ENCODE results near the gene DENND1B. TPM values are rescaled to one million over a fixed set of nuclear protein-coding genes. Genes with fewer than 3 reads are reported as not detected.

The DENND1B gene
- polyA plus RNA-seq, 1 of the 3 experiments (the other 2 are of a cell fraction), result 1.4 TPM

DNA sequence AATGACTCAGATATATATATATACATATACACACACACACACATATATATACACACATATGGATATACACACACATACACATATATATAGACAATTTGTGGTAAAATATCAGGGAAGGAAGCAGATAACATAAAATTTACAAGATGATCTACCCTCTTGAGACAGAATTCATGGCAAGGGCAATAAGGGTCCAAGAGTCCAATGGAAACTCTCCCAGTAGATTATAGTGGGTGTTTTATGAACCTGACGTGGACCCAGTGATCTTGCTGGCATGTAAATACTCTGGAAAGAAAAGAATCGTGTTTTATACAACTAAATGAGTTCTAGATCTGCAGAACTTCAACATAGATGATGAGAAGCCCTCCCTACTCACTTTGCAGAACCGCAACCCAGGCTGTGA is 49.3 kb downstream of the DENND1B start:
- H3K79me2 ChIP-seq (ENCODE audit: insufficient read depth), result no peaks in the 10 kb centered on the region
- no peak overlapping the region for H3K9ac ChIP-seq
- CTCF ChIA-PET, result no interaction called here
- no peak overlapping the region for H3K4me3 ChIP-seq (ENCODE audit: low read depth in 2 of 2, low read length in 1 of 2)
- H3K9me2 ChIP-seq, result no peaks in the 10 kb centered on the region
- no peaks in the 10 kb centered on the region for H3K27me3 ChIP-seq (ENCODE audit: insufficient read depth)
- H3K36me3 ChIP-seq (replicated peaks in 1 of 2; ENCODE audit: control insufficient read depth in 1 of 2, insufficient read depth in 2 of 2, low read length in 1 of 2), result peaks cover 0 to 27% of the 10 kb centered on the region in 2 experiments
- peaks cover 8% of the 10 kb centered on the region; the same call in 1 of the 2 replicates for H3K9me3 ChIP-seq
- no peaks in the 10 kb centered on the region for H3K4me1 ChIP-seq (ENCODE audit: control insufficient read depth in 1 of 2, insufficient read depth in 2 of 2, low read depth in 1 of 2, low read length in 1 of 2)
- no peak for DNase-seq
- H3K27ac ChIP-seq (ENCODE audit: low read depth in 2 of 2, low read length in 1 of 2), result no peak overlapping the region
- 42% methylated on average over 3 of the region's 3 CpGs for WGBS (ENCODE audit: low lambda C conversion rate)
- POLR2A ChIA-PET, result no interaction called here
- H3F3A ChIP-seq (replicated peaks; ENCODE audit: insufficient read depth), result no peaks in the 10 kb centered on the region
- no peak overlapping the region for H2AFZ ChIP-seq (ENCODE audit: low read depth)
- no peak overlapping the region for H3K4me2 ChIP-seq
- TF ChIP-seq SMC3 (IDR thresholded peaks at IDR 0.05; ENCODE audit: low read depth, low read length) (no peak), YY1 (IDR thresholded peaks at IDR 0.05; ENCODE audit: low read depth) (no peak), GATA2 (CRISPR knock-in tag; IDR thresholded peaks at IDR 0.05) (no peak), RFX5 (IDR thresholded peaks at IDR 0.05; ENCODE audit: low read length) (no peak), RXRA (IDR thresholded peaks at IDR 0.05; ENCODE audit: borderline replicate concordance, low read depth) (no peak), EP300 (IDR thresholded peaks at IDR 0.05; ENCODE audit: borderline replicate concordance in 1 of 2, low read depth in 1 of 2, low read length in 1 of 2) (no peak), FOSL2 (IDR thresholded peaks at IDR 0.05; ENCODE audit: borderline replicate concordance, low read depth) (no peak), JUND (IDR thresholded peaks at IDR 0.05) (no peak)
- TF ChIP-seq, protein P1, sequence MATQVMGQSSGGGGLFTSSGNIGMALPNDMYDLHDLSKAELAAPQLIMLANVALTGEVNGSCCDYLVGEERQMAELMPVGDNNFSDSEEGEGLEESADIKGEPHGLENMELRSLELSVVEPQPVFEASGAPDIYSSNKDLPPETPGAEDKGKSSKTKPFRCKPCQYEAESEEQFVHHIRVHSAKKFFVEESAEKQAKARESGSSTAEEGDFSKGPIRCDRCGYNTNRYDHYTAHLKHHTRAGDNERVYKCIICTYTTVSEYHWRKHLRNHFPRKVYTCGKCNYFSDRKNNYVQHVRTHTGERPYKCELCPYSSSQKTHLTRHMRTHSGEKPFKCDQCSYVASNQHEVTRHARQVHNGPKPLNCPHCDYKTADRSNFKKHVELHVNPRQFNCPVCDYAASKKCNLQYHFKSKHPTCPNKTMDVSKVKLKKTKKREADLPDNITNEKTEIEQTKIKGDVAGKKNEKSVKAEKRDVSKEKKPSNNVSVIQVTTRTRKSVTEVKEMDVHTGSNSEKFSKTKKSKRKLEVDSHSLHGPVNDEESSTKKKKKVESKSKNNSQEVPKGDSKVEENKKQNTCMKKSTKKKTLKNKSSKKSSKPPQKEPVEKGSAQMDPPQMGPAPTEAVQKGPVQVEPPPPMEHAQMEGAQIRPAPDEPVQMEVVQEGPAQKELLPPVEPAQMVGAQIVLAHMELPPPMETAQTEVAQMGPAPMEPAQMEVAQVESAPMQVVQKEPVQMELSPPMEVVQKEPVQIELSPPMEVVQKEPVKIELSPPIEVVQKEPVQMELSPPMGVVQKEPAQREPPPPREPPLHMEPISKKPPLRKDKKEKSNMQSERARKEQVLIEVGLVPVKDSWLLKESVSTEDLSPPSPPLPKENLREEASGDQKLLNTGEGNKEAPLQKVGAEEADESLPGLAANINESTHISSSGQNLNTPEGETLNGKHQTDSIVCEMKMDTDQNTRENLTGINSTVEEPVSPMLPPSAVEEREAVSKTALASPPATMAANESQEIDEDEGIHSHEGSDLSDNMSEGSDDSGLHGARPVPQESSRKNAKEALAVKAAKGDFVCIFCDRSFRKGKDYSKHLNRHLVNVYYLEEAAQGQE (IDR thresholded peaks at IDR 0.05; ENCODE audit: low read depth, low read length), result no peak
- TF ChIP-seq, protein P2, sequence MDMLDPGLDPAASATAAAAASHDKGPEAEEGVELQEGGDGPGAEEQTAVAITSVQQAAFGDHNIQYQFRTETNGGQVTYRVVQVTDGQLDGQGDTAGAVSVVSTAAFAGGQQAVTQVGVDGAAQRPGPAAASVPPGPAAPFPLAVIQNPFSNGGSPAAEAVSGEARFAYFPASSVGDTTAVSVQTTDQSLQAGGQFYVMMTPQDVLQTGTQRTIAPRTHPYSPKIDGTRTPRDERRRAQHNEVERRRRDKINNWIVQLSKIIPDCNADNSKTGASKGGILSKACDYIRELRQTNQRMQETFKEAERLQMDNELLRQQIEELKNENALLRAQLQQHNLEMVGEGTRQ (IDR thresholded peaks at IDR 0.05; ENCODE audit: borderline replicate concordance, low read depth, low read length), result no peak
- TF ChIP-seq, protein P3, sequence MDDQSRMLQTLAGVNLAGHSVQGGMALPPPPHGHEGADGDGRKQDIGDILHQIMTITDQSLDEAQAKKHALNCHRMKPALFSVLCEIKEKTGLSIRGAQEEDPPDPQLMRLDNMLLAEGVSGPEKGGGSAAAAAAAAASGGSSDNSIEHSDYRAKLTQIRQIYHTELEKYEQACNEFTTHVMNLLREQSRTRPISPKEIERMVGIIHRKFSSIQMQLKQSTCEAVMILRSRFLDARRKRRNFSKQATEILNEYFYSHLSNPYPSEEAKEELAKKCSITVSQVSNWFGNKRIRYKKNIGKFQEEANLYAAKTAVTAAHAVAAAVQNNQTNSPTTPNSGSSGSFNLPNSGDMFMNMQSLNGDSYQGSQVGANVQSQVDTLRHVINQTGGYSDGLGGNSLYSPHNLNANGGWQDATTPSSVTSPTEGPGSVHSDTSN (IDR thresholded peaks at IDR 0.05), result no peak
- TF ChIP-seq, protein P4, sequence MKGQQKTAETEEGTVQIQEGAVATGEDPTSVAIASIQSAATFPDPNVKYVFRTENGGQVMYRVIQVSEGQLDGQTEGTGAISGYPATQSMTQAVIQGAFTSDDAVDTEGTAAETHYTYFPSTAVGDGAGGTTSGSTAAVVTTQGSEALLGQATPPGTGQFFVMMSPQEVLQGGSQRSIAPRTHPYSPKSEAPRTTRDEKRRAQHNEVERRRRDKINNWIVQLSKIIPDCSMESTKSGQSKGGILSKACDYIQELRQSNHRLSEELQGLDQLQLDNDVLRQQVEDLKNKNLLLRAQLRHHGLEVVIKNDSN (IDR thresholded peaks at IDR 0.05; ENCODE audit: borderline replicate concordance, low read depth), result no peak
- H4K20me1 ChIP-seq (ENCODE audit: insufficient read depth), result no peaks in the 10 kb centered on the region
